HG03159 (cell line): ENCODE results near the gene GPX5.

ENCODE experiments used
- ATAC-seq: cut with Tn5 transposase; IDR thresholded peaks from one replicate; pipeline ENCODE4 v1.9.1; 2021; ENCODE audit warnings: mild to moderate bottlenecking, moderate library complexity; ENCODE audit not compliant: unreplicated experiment

The GPX5 gene

DNA sequence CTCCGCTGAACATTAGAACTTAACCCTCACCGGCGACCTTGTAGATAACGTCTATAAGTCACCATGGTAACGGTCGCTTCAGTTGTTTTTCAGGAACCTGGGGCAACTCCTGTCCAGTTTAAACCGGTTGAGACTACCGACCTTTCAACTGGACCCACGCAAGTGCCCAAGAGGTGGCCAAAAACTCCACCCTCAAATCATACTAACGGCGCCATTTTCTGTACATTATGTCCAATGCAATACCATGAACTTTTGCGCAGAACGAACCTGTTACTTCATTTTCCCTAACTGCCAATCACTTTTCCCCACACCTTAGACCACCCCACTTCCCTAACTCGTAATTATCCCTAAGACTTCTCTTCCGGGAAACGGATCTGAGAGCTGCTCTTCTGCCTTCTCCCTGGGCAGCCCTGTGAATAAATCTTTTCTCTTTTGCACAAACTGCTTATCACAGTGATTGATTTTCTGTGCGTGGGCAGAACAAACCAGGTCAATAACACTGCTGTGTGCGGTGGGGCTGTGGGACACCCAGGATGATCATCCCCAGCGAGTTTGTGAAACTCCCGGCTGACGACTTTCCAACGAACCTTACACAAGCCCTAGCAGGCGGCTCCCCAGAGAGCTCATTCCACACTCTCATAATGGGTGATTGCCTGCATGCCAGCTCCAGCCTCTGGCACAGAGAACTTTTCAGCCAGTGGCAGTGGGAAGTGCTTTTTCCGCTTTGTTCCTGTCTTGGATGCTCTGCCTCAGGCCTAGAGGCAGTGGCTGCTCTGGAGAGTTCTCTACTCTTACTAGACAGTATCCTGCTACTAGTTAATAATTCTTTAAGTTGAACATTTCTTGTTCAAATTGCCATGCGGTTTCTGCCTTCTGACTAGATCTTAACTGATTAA is 28.6 kb downstream of the GPX5 start:
- no peak for ATAC-seq

DNA sequence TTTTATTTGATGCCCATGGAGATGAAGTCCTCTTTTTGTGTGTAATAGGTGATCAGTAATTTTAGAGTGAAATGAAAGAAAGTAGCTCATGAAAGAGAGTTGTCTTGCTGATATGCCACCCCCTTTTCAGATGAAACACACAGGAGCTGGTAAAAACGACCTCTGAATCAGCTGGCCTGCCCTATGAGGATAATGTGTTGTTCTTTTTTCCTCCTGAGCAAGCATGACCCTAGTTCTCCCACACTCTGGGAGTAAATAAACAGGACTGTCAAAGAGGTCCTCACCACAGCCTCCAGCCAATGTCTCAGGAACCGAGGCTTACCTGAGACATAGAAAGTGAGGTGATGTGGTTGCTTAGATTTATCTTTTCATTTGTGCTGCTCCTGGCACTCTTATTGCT is 29.5 kb downstream of the GPX5 start:
- no peak for ATAC-seq

DNA sequence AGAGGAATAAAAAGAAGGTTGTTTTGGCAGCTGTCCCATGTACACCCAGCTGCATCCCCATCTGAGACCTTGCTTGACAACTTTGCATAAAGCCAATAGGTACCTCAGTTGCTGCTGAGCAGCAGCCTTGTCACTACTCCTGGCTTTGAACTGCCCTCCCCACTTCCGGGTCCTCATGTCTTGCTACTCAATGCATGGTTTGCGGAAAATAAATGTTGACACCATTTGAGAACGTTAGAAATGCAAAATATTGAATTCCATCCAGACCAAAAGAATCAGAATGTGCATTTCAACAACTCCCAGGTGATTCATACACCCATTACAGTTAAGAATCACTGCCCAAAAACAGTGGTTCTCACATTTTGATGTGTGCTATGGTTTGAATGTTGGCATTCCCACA is 32.9 kb downstream of the GPX5 start:
- no peak for ATAC-seq

DNA sequence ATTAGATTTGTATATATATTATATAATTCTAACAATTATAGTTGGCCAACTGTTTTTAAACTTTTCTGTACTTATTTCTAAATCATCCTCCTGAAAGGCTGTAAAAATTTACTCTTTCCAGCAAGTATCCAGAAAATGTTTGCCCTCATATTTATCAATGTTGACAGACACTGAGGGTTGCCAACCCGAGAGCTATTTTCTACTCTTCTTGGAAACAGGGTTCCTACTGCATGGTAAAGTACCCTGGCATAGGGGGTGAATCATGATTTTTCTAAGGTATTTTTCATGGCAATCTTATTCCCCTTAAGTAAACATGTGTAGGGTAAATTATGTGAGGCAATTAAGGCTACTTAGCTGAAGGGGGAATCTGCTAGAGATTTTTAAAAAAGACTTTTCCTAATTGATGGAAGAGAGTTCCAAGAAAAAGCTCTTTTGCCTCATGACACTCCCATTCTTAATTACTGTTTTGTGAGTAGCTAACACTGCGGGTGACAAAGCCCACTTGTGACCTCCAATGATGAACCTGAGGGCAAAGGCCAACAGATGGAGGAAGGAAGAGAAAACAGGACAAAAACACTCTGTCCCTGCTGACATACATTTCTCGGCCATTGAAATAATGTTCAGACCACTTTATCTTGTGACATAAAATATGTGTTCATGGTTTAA is 37.9 kb downstream of the GPX5 start:
- no peak for ATAC-seq

DNA sequence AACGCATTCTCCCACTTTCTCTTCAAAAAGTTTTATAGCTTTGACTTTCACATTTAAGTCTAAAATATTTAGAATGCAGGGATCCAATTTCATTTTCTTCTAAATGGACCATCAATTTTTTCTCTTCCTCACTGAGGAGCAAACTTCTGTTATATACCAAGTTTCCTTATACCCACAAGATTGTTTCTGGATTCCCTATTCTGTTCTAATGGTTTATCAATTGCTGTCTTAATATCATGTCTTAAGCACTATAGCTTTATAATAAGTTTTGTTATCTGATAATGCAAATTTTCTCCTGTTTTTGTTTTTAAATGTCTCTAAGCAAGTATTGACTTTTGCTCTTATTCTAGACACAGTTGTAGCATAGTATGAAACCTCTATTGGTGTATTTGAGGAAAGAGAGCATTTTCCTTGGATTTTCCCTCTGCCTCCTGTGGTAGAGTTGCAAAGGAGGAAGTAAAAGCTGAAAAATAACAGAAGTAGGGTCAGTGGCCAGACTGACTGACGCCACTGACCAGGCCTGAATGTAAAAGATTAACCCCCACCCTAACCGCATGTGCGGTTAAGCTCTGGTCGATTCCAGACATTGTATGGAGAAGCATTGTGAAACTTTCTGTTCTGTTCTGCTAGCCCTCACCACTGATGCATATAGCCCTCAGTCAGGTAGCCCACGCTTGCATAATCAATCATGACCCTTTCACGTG is 40.3 kb downstream of the GPX5 start:
- ATAC-seq: no peak

DNA sequence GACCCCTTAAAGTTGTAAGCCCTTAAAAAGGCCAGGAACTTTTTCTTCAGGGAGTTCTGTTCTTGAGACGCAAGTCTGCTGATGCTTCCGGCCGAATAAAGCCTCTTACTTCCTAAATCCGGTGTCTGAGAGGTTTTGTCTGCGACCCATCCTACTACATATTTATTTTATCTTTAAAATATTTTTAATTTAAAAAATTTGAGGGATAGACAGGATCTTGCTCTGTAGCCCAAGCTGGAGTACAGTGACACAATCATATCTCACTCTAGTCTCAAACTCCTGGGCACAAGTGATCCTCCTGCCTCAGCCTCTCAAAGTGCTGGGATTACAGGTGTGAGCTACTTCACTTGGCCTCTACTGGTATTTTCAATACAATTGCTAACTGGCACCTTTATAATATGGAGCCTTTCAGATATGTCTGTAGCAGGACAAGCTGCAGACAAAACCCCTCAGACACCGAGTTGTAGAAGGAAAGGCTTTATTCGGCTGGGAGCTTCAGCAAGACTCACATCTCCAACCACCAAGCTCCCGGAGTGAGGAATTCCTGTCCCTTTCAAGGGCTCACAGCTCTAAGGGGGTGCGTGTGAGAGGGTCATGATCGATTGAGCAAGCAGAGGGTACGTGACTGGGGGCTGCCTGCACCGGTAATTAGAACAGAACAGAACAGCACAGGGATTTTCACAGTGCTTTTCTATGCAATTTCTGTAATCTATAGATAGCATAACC is 41.0 kb downstream of the GPX5 start:
- no peak for ATAC-seq

DNA sequence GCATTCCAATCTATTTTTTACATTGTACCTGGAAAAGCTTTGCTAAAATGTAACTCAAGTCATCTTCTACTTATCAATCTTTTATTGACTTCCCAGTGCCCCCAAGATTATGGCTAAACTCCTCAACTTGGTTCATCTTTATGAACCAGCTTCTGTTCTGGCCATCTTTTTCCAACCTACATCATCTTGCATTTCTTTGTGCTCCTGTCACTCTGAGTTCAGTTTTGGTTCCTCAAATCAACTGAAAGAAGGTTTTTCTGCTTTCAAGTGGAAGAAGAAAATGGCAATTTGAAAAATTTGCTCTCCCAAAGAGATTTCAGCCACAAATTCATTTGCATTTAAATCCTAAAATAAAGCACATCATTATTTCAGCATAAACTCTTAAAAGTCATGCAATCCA is 41.8 kb downstream of the GPX5 start:
- no peak for ATAC-seq

DNA sequence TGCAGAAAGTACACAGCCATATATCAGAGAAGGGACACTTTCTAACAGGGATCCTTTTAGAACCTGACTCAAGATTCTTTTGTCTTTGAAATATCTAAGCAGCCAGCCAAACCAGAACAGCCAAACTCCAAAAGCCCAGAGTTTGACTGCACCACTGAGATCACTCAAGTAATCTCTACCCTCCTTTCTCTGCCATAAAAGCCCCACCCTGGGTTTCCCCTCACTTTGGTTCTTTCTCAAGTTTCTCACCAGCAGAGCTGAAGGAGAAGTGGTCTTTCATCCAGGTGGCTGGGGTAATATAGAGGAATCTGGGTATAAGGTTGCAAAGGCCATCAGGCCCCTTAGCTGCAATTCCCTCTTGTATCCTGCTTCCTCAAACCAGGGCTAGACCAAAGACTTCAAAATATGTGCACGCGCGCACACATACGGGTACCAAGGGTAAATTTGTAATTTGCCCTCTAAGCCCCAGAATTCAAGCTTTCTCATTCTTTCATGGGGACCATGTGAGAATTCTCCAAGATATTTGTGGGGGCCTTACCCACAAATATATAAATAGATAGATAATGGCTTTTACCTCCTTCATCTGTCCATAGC is 42.9 kb downstream of the GPX5 start:
- ATAC-seq: no peak

DNA sequence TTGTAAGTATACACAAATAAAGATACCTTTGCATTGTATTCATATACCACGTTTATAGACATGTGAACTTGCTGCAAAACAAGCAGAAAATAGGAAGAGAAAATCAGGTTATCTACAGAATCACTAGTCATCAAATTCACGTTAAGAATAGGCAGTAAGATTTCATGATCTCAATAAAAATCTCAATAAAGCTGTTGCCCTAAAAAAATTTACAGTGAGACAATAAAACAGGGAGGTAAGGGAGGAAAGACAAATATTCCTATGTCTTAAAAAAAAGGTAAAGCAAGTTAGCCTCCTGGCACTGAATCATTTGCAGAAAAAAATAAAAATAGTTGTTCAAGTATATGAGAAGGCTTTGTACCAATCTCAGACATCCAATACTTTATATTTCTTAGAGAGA is 44.1 kb downstream of the GPX5 start:
- no peak for ATAC-seq

DNA sequence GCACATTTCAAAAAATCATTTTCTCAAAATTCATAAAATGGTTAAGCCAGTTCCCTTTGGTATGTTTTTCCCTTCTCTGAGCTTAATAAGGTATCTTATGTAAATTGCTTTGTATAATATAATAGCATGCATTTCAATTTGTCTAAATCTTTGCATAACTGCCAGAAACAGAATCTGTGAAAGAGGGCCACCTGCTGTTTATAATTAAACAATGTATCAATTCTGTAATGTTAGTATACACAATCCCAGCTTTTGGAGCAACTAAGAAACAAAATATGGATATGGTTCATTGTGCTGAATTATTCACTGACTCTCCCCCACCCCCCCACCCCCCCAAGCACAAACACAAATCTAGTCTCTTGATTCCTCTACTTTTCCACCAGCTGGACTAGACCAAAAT is 54.8 kb downstream of the GPX5 start:
- no peak for ATAC-seq

DNA sequence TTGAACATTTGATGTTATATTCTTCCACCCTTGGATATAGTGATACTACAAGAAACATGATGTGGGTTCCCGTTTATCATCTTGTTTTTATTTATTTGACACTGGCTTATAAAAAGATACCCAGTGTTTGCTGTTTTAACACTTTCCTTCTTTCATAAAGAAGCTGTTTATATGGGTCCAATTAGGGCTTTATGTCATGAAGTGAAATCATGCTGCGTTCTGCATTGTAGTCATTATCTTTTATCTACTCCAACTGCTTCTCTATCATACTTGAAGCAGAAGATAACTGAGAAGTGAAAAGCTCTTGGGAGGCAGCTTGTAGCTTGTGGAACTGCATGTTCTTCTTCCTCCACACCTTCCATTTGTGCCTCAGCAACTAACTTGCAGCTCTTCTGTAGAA is 57.8 kb downstream of the GPX5 start:
- no peak for ATAC-seq
